K562 (cell line): Measurements from ENCODE around the gene ARNT2.

Experiments used
- CBX5 ChIP-seq: IDR thresholded peaks from 2 replicates; pipeline ENCODE4 v1.6.1; 2014; ENCODE audit warnings: low read depth, borderline replicate concordance
- CREM ChIP-seq: IDR thresholded peaks from 2 replicates; pipeline ENCODE4 v1.6.1; 2014; ENCODE audit warnings: antibody characterized with exemption, low read depth
- MTA2 ChIP-seq: fragments of 450-650 bp; IDR thresholded peaks from 2 replicates; pipeline ENCODE4 v1.6.1; 2016; ENCODE audit warnings: low read depth
- PHB2 ChIP-seq: fragments of 450-650 bp; IDR thresholded peaks from 2 replicates; pipeline ENCODE4 v1.6.1; 2017; ENCODE audit warnings: low read depth
- PYGO2 ChIP-seq: fragments of 450-650 bp; IDR thresholded peaks from 2 replicates; pipeline ENCODE4 v1.6.1; 2016; ENCODE audit warnings: mild to moderate bottlenecking, missing genetic modification characterization, moderate library complexity, missing compliant biosample characterization
- TARDBP ChIP-seq: fragments of 450-650 bp; IDR thresholded peaks from 2 replicates; pipeline ENCODE4 v1.6.1; 2016
- THRA ChIP-seq: fragments of 450-650 bp; IDR thresholded peaks from 2 replicates; pipeline ENCODE4 v1.6.1; 2017; ENCODE audit warnings: mild to moderate bottlenecking, moderate library complexity
- ZBTB33 ChIP-seq: sonication (generic); formaldehyde crosslinking; IDR thresholded peaks from 2 replicates; pipeline ENCODE4 v1.8.1; 2023; ENCODE audit warnings: mild to moderate bottlenecking, missing genetic modification reagents
- ZNF146 ChIP-seq: IDR thresholded peaks from one replicate; pipeline ENCODE4 v1.6.1; 2018; ENCODE audit warnings: missing compliant biosample characterization; ENCODE audit not compliant: unreplicated experiment
- ZNF197 ChIP-seq: fragments of 200-800 bp; sonication (Bioruptor generic); IDR thresholded peaks from 2 replicates; pipeline ENCODE4 v1.6.1; 2016; ENCODE audit warnings: low read depth, missing genetic modification characterization, missing compliant biosample characterization
- ZNF23 ChIP-seq: fragments of 250-450 bp; sonication (Bioruptor Pico); IDR thresholded peaks from 2 replicates; pipeline ENCODE4 v1.4.0; 2020; ENCODE audit warnings: mild to moderate bottlenecking
- ZNF384 ChIP-seq: IDR thresholded peaks from 2 replicates; pipeline ENCODE4 v1.6.1; 2012; ENCODE audit warnings: low read depth, low read length, improper control_type of control experiment
- TF ChIP-seq, protein P1 (sequence below), 3 experiments: IDR thresholded peaks in 2 of 3; conservative IDR thresholded peaks in 1 of 3; 2 replicates each; pipeline ENCODE4 v1.5.1; 2011 to 2012; ENCODE audit warnings: low read length in 3 of 3, mild to moderate bottlenecking in 3 of 3, control low read depth in 2 of 3, improper control_type of control experiment in 1 of 3, inconsistent platforms in 1 of 3, low read depth in 1 of 3, mixed read lengths in 1 of 3, moderate library complexity in 1 of 3; ENCODE audit not compliant: insufficient read depth in 2 of 3

- TF ChIP-seq PHB2: no peak
- no peak for TF ChIP-seq ZNF146 (CRISPR knock-in tag)
- TF ChIP-seq THRA: no peak
- no peak for TF ChIP-seq PYGO2 (tag)
- TF ChIP-seq ZNF23: no peak
- no peak for TF ChIP-seq ZNF197
- TF ChIP-seq ZNF384: no peak
- no peak for TF ChIP-seq TARDBP
- no peak for TF ChIP-seq CREM
- no peak for TF ChIP-seq CBX5
- TF ChIP-seq, protein P1, sequence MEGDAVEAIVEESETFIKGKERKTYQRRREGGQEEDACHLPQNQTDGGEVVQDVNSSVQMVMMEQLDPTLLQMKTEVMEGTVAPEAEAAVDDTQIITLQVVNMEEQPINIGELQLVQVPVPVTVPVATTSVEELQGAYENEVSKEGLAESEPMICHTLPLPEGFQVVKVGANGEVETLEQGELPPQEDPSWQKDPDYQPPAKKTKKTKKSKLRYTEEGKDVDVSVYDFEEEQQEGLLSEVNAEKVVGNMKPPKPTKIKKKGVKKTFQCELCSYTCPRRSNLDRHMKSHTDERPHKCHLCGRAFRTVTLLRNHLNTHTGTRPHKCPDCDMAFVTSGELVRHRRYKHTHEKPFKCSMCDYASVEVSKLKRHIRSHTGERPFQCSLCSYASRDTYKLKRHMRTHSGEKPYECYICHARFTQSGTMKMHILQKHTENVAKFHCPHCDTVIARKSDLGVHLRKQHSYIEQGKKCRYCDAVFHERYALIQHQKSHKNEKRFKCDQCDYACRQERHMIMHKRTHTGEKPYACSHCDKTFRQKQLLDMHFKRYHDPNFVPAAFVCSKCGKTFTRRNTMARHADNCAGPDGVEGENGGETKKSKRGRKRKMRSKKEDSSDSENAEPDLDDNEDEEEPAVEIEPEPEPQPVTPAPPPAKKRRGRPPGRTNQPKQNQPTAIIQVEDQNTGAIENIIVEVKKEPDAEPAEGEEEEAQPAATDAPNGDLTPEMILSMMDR (IDR thresholded peaks at IDR 0.05 in 2 of 3, conservative IDR thresholded peaks at IDR 0.05 in 1 of 3; ENCODE audit: insufficient read depth in 2 of 3, low read depth in 1 of 3, low read length in 3 of 3): no peak
- no peak for TF ChIP-seq MTA2
- no peak for TF ChIP-seq ZBTB33 (CRISPR knock-in tag)
Measured at GRCh38 chr15:80604583-80605575, 200.7 kb downstream of the ARNT2 start.
